GM12878 (cell line): ENCODE results near the gene TBC1D3I. TPM values are rescaled to one million over a fixed set of nuclear protein-coding genes. Genes with fewer than 3 reads are reported as not detected.

Source experiments
- ATAC-seq: fragments of 200-7000 bp; cut with Tn5 transposase; 3 replicates; pipeline ENCODE4 v1.9.1; 2020; ENCODE audit warnings: mild to moderate bottlenecking, moderate library complexity
- BruUV-seq: library from RNA; stranded (reverse); fragments of 400-500 nt; replicated peaks from 2 replicates; lab custom pipeline; 2021; lab: Mats Ljungman, UMichigan
- CTCF ChIA-PET: fragments of 300-600 bp; sonication (Branson Sonifier 250); formaldehyde crosslinking; extraction: SDS; loops from one replicate; lab custom pipeline; 2021; ENCODE audit warnings: inconsistent platforms; lab: Yijun Ruan, JAX
- POLR2A ChIA-PET: fragments of 350-600 bp; formaldehyde crosslinking; extraction: SDS; loops from one replicate; lab custom pipeline; 2021; ENCODE audit warnings: inconsistent platforms; lab: Charles Lee
- RAD21 ChIA-PET: fragments of 300-600 bp; sonication (Branson Sonifier 250); formaldehyde crosslinking; loops from one replicate; lab custom pipeline; 2023; ENCODE audit warnings: antibody characterized with exemption; ENCODE audit not compliant: unreplicated experiment; lab: Charles Lee
- SMC1A ChIA-PET: fragments of 300-600 bp; sonication (Branson Sonifier 250); formaldehyde crosslinking; loops from one replicate; lab custom pipeline; 2023; ENCODE audit not compliant: unreplicated experiment, uncharacterized antibody; lab: Charles Lee
- DNase-seq: peaks from one replicate; pipeline ENCODE4 v3.0.0-alpha.2; 2011; ENCODE audit warnings: low read depth, low spot score
- FAIRE-seq: peaks from 3 replicates; lab custom pipeline; 2011; peaks lifted over from hg19 to GRCh38; lab: Jason Lieb, UNC
- H2AFZ ChIP-seq: 2 replicates; pipeline ENCODE4 v1.6.0; 2011; ENCODE audit warnings: low read depth, low read length, control low read depth; ENCODE audit not compliant: control insufficient read depth
- H3K27ac ChIP-seq: 2 replicates; pipeline ENCODE4 v1.5.1; 2011; ENCODE audit warnings: control low read depth; ENCODE audit not compliant: control insufficient read depth, insufficient read depth
- H3K27me3 ChIP-seq, 2 experiments: replicated peaks in 1 of 2; 2 replicates each; pipeline versions ENCODE4 v1.6.0 to v1.6.1; 2011; ENCODE audit warnings: low read length in 1 of 2; ENCODE audit not compliant: control insufficient read depth in 2 of 2, insufficient read depth in 2 of 2
- H3K36me3 ChIP-seq, 2 experiments: 2 replicates each; pipeline ENCODE4 v1.5.1; 2011; ENCODE audit warnings: low read length in 1 of 2; ENCODE audit not compliant: control insufficient read depth in 2 of 2, insufficient read depth in 2 of 2
- H3K4me1 ChIP-seq: 2 replicates; pipeline ENCODE4 v1.6.1; 2011; ENCODE audit warnings: mild to moderate bottlenecking, low read length, moderate library complexity, mixed read lengths; ENCODE audit not compliant: control insufficient read depth, insufficient read depth
- H3K4me2 ChIP-seq: 2 replicates; pipeline ENCODE4 v1.6.0; 2011; ENCODE audit warnings: control low read depth; ENCODE audit not compliant: control insufficient read depth, insufficient read depth
- H3K4me3 ChIP-seq: fragments of 200-600 bp; sonication (generic); 2 replicates; pipeline ENCODE4 v1.5.1; 2016
- H3K79me2 ChIP-seq: 2 replicates; pipeline ENCODE4 v1.6.0; 2011; ENCODE audit warnings: low read length; ENCODE audit not compliant: control insufficient read depth, insufficient read depth
- H3K9ac ChIP-seq: 2 replicates; pipeline ENCODE4 v1.8.0; 2011; ENCODE audit warnings: low read length, control low read depth, mixed read lengths; ENCODE audit not compliant: control insufficient read depth, insufficient read depth
- H3K9me3 ChIP-seq: replicated peaks from 3 replicates; pipeline ENCODE4 v1.5.1; 2011; ENCODE audit warnings: mild to moderate bottlenecking, low read length; ENCODE audit not compliant: control insufficient read depth, insufficient read depth
- H4K20me1 ChIP-seq: 2 replicates; pipeline ENCODE4 v1.6.0; 2011; ENCODE audit not compliant: control insufficient read depth, insufficient read depth
- ATF2 ChIP-seq: IDR thresholded peaks from 2 replicates; pipeline ENCODE4 v1.6.1; 2012; ENCODE audit warnings: low read length, inconsistent platforms
- CREM ChIP-seq: IDR thresholded peaks from 2 replicates; pipeline ENCODE4 v1.6.1; 2014; ENCODE audit warnings: antibody characterized with exemption, low read depth
- EED ChIP-seq: sonication (generic); IDR thresholded peaks from 2 replicates; pipeline ENCODE4 v1.6.1; 2016; ENCODE audit warnings: antibody characterized with exemption, low read depth
- HDGF ChIP-seq: fragments of 450-650 bp; IDR thresholded peaks from 2 replicates; pipeline ENCODE4 v1.6.1; 2016; ENCODE audit warnings: antibody characterized with exemption
- NFIC ChIP-seq: IDR thresholded peaks from 2 replicates; pipeline ENCODE4 v1.6.1; 2012; ENCODE audit warnings: low read depth, mild to moderate bottlenecking, inconsistent platforms, low read length, moderate library complexity
- NR2C1 ChIP-seq: fragments of 450-650 bp; IDR thresholded peaks from 2 replicates; pipeline ENCODE4 v1.6.1; 2017; ENCODE audit warnings: antibody characterized with exemption, mild to moderate bottlenecking, moderate library complexity
- PAX5 ChIP-seq: IDR thresholded peaks from 2 replicates; pipeline ENCODE4 v1.6.1; 2011; ENCODE audit warnings: low read depth, low read length, borderline replicate concordance
- RCOR1 ChIP-seq: conservative IDR thresholded peaks from 2 replicates; pipeline ENCODE4 v1.6.1; 2012; ENCODE audit warnings: low read depth, low read length, improper control_type of control experiment
- RUNX3 ChIP-seq: IDR thresholded peaks from 2 replicates; pipeline ENCODE4 v1.6.1; 2012; ENCODE audit warnings: low read length, inconsistent platforms
- WGBS: methylation state at CpG from one replicate; pipeline ENCODE4 v1.1.6; 2016; ENCODE audit warnings: low lambda C conversion rate; ENCODE audit not compliant: insufficient replicate concordance, insufficient coverage; ENCODE audit errors: missing lambda C conversion rate; 5-methylcytosine and 5-hydroxymethylcytosine counted together
- in situ Hi-C: fragments of 300-500 bp; cut with MboI; formaldehyde crosslinking; loops from 9 replicates; pipeline ENCODE4 v1.14.3; 2018; ENCODE audit warnings: mixed read lengths
- intact Hi-C: fragments of 100-400 bp; cut with micrococcal nuclease; formaldehyde crosslinking; loops from one replicate; pipeline ENCODE4 v1.14.2; 2022; ENCODE audit not compliant: unreplicated experiment
- polyA plus RNA-seq, 11 experiments: library from polyadenylated mRNA; depleted of rRNA in 4 of 11; unstranded in 6 of 11; stranded (reverse) in 5 of 11; fragments of >200 nt; fragmentation: Nextera tagmentation in 4 of 11; fragmentation: Illumina TruSeq in 1 of 11; extraction: Ambion mirVana in 4 of 11; extraction: Trizol in 1 of 11; gene quantifications; 1 replicate in 1 of 11; 2 replicates in 10 of 11; pipeline versions ENCODE4 v1.2.1 to v1.2.3, GENCODE V29; 2011 to 2016; ENCODE audit warnings: inconsistent platforms in 2 of 11, missing spikeins in 2 of 11, low read depth in 1 of 11
- total RNA-seq, 4 experiments: library from RNA; depleted of rRNA in 3 of 4; stranded (reverse); fragments of >200 nt in 3 of 4; fragmentation: Illumina TruSeq in 1 of 4; extraction: Trizol in 1 of 4; gene quantifications; 2 replicates each; pipeline versions ENCODE4 v1.2.1 to v1.2.3, GENCODE V29; 2013 to 2021

The TBC1D3I gene
- total and polyA plus RNA-seq, 10 of the 15 experiments (the other 5 are each of a cell fraction or from before 2014, with no cell fraction given), result 0.06 to 0.41 TPM; not detected in 8

DNA sequence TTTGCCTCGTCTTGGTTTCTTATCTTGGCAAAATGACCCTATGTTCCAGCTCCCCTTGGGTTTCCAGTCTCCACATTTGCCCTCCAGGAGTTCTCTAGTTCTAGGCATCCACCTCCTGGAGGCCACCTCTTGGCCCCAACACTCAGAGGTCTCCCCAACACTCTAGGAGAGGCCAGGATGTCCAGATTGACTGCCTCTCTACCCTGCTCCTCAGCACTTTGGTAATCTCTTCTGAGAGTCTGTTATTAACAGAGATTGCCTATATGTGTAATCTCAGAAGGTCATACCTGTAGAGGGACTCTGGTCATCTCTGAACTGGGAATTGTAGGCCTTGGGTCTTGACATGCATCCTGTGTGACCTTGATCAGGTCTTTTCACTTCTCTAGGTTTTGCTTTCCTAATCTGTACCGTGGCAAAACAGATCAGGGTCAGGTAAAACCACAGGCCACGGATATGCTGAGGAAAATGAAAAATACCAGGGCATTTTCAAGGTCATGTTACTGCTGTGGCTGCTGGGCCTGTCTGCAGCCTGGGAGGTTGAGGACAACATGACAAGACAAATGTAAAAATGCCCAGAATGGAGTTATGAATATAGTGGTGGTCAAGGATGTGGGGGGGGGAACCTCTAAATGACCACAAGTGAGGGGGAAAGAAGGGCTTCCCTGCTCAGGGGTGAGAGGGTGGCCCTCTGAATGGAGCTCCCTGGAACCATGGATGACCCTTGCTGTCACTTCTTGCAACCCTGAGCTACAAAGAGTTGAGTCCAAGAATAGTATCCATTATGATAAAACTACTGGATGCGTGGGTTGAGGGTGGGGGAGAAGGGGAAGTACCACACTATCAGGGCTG lies 58.5 kb downstream of the TBC1D3I start:
- peaks cover 34% of the 10 kb centered on the region for H3K4me1 ChIP-seq
- POLR2A ChIA-PET, result no interaction called here

More for the DNA sequence above, 58.5 kb downstream of the TBC1D3I start:
- ChIA-PET RAD21 (interaction anchor here (1.2 to 1.5 kb wide), 2 partner anchors 9 to 10 kb away, joined by 3 to 4 read pairs; partner anchors contain the start of genes CCL3L1 and CCL3L3), SMC1A (interaction anchor here (1.2 kb wide), 1 partner anchor 9 kb away, joined by 6 read pairs; the partner anchor contains the start of genes CCL3L1 and CCL3L3), CTCF (no interaction called here)
- 0 out of 2 replicates have a peak overlapping the region, but pooled peaks have one; percentile 22 for H3K4me2 ChIP-seq
- DNase-seq (no peak), FAIRE-seq (no peak), ATAC-seq (peak; percentile 35)
- intact Hi-C loops, result no loop called here
- no peak overlapping the region for H2AFZ ChIP-seq
- no peaks in the 10 kb centered on the region for H3K36me3 ChIP-seq
- TF ChIP-seq HDGF, result no peak
- TF ChIP-seq ATF2, result no peak; the same call in 1 of the 2 replicates
- TF ChIP-seq EED, result peak; percentile 41; the same call in 1 of the 2 replicates
- TF ChIP-seq RUNX3, result peak; percentile 23; the same call in 1 of the 2 replicates
- no peak for TF ChIP-seq NR2C1
- no peak for TF ChIP-seq PAX5
- 0 out of 2 replicates have a peak, but pooled peaks have one; percentile 50 for TF ChIP-seq NFIC
- no peak for TF ChIP-seq CREM
- no peak for TF ChIP-seq RCOR1
- no peaks in the 10 kb centered on the region for H3K27me3 ChIP-seq
- H3K9ac ChIP-seq, result no peak overlapping the region
- 29% methylated on average over 3 of the region's 4 CpGs for WGBS
- no peaks in the 10 kb centered on the region for H4K20me1 ChIP-seq
- no peak overlapping the region for H3K4me3 ChIP-seq
- in situ Hi-C loops, result no loop called here
- peak overlapping the region; percentile 22 for H3K27ac ChIP-seq
- no peaks in the 10 kb centered on the region for H3K79me2 ChIP-seq
- H3K9me3 ChIP-seq, result no peaks in the 10 kb centered on the region
- BruUV-seq, result no TSS peak
